NCI-H2227 (cell line): ENCODE data around the gene MIPEP.

ENCODE experiments used
- DNase-seq: peaks from one replicate; lab custom pipeline; 2025; ENCODE audit not compliant: unreplicated experiment; lab: John Stamatoyannopoulos, UW

Gene MIPEP

GRCh38 chr13:23688336-23688735, 200.9 kb downstream of the MIPEP start:
- no peak for DNase-seq

- no peak for DNase-seq
These were observed 201.6 kb downstream of the MIPEP start for GRCh38 chr13:23687614-23688013.

GRCh38 chr13:23686948-23687347, 202.3 kb downstream of the MIPEP start:
- no peak for DNase-seq

- no peak for DNase-seq
These were observed 203.8 kb downstream of the MIPEP start for GRCh38 chr13:23685416-23685815.

- no peak for DNase-seq
These were observed 204.6 kb downstream of the MIPEP start for GRCh38 chr13:23684647-23685046.

- DNase-seq, result no peak
These were observed 206.1 kb downstream of the MIPEP start for GRCh38 chr13:23683084-23683483.

GRCh38 chr13:23680845-23681669, 208.1 kb downstream of the MIPEP start:
- DNase-seq, result no peak
